Liver (tissue), 9 donors: ENCODE data around the gene TSPAN16. TPM values are rescaled to one million over a fixed set of nuclear protein-coding genes. Genes with fewer than 3 reads are reported as not detected.

Experiments
- DNase-seq: peaks from one replicate; pipeline ENCODE4 v3.0.0-alpha.2; 2017; ENCODE audit warnings: low spot score
- H3K27ac ChIP-seq, 2 donors: one replicate each; pipeline ENCODE4 v1.7.0; 2013; ENCODE audit warnings: inconsistent platforms in 2 of 2, low read length in 2 of 2, control low read depth in 1 of 2, low read depth in 1 of 2, mild to moderate bottlenecking in 1 of 2
- H3K27me3 ChIP-seq, 4 donors: one replicate each; pipeline versions ENCODE4 v1.6.1 to v1.7.0; 2013; ENCODE audit warnings: low read length in 3 of 4, inconsistent platforms in 1 of 4, mild to moderate bottlenecking in 1 of 4, moderate library complexity in 1 of 4; ENCODE audit not compliant: control insufficient read depth in 4 of 4, insufficient read depth in 4 of 4
- H3K36me3 ChIP-seq, 4 donors: one replicate each; pipeline versions ENCODE4 v1.6.1 to v1.7.0; 2013; ENCODE audit warnings: low read length in 3 of 4, mild to moderate bottlenecking in 3 of 4, low read depth in 1 of 4, moderate library complexity in 1 of 4; ENCODE audit not compliant: control insufficient read depth in 4 of 4, insufficient read depth in 3 of 4
- H3K4me1 ChIP-seq, 4 donors: one replicate each; pipeline versions ENCODE4 v1.6.1 to v1.7.0; 2013; ENCODE audit warnings: low read length in 3 of 4, mild to moderate bottlenecking in 3 of 4, moderate library complexity in 1 of 4; ENCODE audit not compliant: control insufficient read depth in 4 of 4, insufficient read depth in 4 of 4
- H3K4me3 ChIP-seq, 3 donors: one replicate each; pipeline versions ENCODE4 v1.6.1 to v1.7.0; 2013; ENCODE audit warnings: low read length in 3 of 3, control low read depth in 1 of 3, low read depth in 1 of 3, mild to moderate bottlenecking in 1 of 3
- H3K9ac ChIP-seq, 2 donors: one replicate each; pipeline ENCODE4 v1.7.0; 2013; ENCODE audit warnings: low read length in 2 of 2, mild to moderate bottlenecking in 2 of 2, moderate library complexity in 2 of 2, control low read depth in 1 of 2, low read depth in 1 of 2
- H3K9me3 ChIP-seq, 4 donors: one replicate each; pipeline versions ENCODE4 v1.6.1 to v1.7.0; 2013; ENCODE audit warnings: low read length in 3 of 4; ENCODE audit not compliant: control insufficient read depth in 4 of 4
- EGR1 ChIP-seq, 2 donors: IDR thresholded peaks; 2 replicates each; pipeline ENCODE4 v1.6.1; 2016 to 2018; ENCODE audit warnings: antibody characterized with exemption in 2 of 2, low read depth in 2 of 2
- FOXA2 ChIP-seq: IDR thresholded peaks from 2 replicates; pipeline ENCODE4 v1.6.1; 2016; ENCODE audit warnings: antibody characterized with exemption
- GABPA ChIP-seq, 2 donors: IDR thresholded peaks in 1 of 2; conservative IDR thresholded peaks in 1 of 2; 2 replicates each; pipeline ENCODE4 v1.6.1; 2016; ENCODE audit warnings: antibody characterized with exemption in 2 of 2, mild to moderate bottlenecking in 1 of 2, moderate library complexity in 1 of 2
- HNF4A ChIP-seq, 2 donors: conservative IDR thresholded peaks; 2 replicates each; pipeline ENCODE4 v1.6.1; 2016; ENCODE audit warnings: antibody characterized with exemption in 2 of 2, mild to moderate bottlenecking in 2 of 2
- HNF4G ChIP-seq: IDR thresholded peaks from 2 replicates; pipeline ENCODE4 v1.6.1; 2016; ENCODE audit warnings: antibody characterized with exemption
- JUND ChIP-seq, 2 donors: IDR thresholded peaks; 2 replicates each; pipeline ENCODE4 v1.6.1; 2016; ENCODE audit warnings: antibody characterized with exemption in 2 of 2
- NR2F2 ChIP-seq: IDR thresholded peaks from 2 replicates; pipeline ENCODE4 v1.6.1; 2016; ENCODE audit warnings: antibody characterized with exemption
- RAD21 ChIP-seq, 2 donors: IDR thresholded peaks; 2 replicates each; pipeline ENCODE4 v1.6.1; 2016; ENCODE audit warnings: antibody characterized with exemption in 2 of 2, mild to moderate bottlenecking in 2 of 2
- REST ChIP-seq: IDR thresholded peaks from 2 replicates; pipeline ENCODE4 v1.6.1; 2016; ENCODE audit warnings: antibody characterized with exemption, mild to moderate bottlenecking
- RXRA ChIP-seq, 2 donors: IDR thresholded peaks; 2 replicates each; pipeline ENCODE4 v1.6.1; 2017 to 2018; ENCODE audit warnings: antibody characterized with exemption in 2 of 2, mild to moderate bottlenecking in 1 of 2
- SP1 ChIP-seq: IDR thresholded peaks from 2 replicates; pipeline ENCODE4 v1.6.1; 2018; ENCODE audit warnings: antibody characterized with exemption, mild to moderate bottlenecking
- TAF1 ChIP-seq: conservative IDR thresholded peaks from 2 replicates; pipeline ENCODE4 v1.6.1; 2016; ENCODE audit warnings: antibody characterized with exemption, mild to moderate bottlenecking
- YY1 ChIP-seq: IDR thresholded peaks from 2 replicates; pipeline ENCODE4 v1.6.1; 2016; ENCODE audit warnings: antibody characterized with exemption, mild to moderate bottlenecking
- ZBTB33 ChIP-seq: IDR thresholded peaks from 2 replicates; pipeline ENCODE4 v1.6.1; 2016; ENCODE audit warnings: antibody characterized with exemption
- WGBS: extraction: QIAGEN DNeasy Blood & Tissue Kit; methylation state at CpG from one replicate; pipeline ENCODE4 v1.1.7; 2013; 5-methylcytosine and 5-hydroxymethylcytosine counted together
- polyA plus RNA-seq, 2 donors: library from polyadenylated mRNA; stranded (reverse) in 1 of 2; unstranded in 1 of 2; fragments of 200-250 nt in 1 of 2; fragments of >200 nt in 1 of 2; fragmentation: Nextera tagmentation in 1 of 2; extraction: Ambion mirVana in 1 of 2; gene quantifications; one replicate each; pipeline versions ENCODE4 v1.2.1 to v1.2.3, GENCODE V29; 2013 to 2015
- total RNA-seq, 2 donors: library from RNA; depleted of rRNA; stranded (reverse); fragments of >200 nt; gene quantifications; one replicate each; pipeline ENCODE4 v1.2.3, GENCODE V29; 2014
- TF ChIP-seq, protein P1 (sequence below): IDR thresholded peaks from 2 replicates; pipeline ENCODE4 v1.6.1; 2016; ENCODE audit warnings: antibody characterized with exemption
- TF ChIP-seq, protein P2 (sequence below): fragments of 150-350 bp; IDR thresholded peaks from 2 replicates; pipeline ENCODE4 v1.5.1; 2017; ENCODE audit warnings: improper control_type of control experiment, low read depth, low read length; ENCODE audit not compliant: missing input control
- TF ChIP-seq, protein P3 (sequence below): IDR thresholded peaks from 2 replicates; pipeline ENCODE4 v1.6.1; 2016; ENCODE audit warnings: antibody characterized with exemption
- donor health status: healthy.
- donor health status: healthy.
- donor health status: healthy.
- donor health status: healthy.
- donor health status: healthy.

Gene TSPAN16
- total and polyA plus RNA-seq, 4 donors, result not detected

GRCh38 chr19:11299946-11300810 lies 4.2 kb downstream of the TSPAN16 start:
- H3K27me3 ChIP-seq, result no peaks in the 10 kb centered on the region
- WGBS, result 83% methylated on average over 8 of the region's 8 CpGs
- H3K27ac ChIP-seq, result no peak overlapping the region
- no peaks in the 10 kb centered on the region for H3K4me1 ChIP-seq
- H3K9ac ChIP-seq, result no peak overlapping the region
- DNase-seq, result no peak
- no peaks in the 10 kb centered on the region for H3K36me3 ChIP-seq
- H3K4me3 ChIP-seq, result no peak overlapping the region
- TF ChIP-seq, protein P1, sequence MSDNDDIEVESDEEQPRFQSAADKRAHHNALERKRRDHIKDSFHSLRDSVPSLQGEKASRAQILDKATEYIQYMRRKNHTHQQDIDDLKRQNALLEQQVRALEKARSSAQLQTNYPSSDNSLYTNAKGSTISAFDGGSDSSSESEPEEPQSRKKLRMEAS, result no peak
- TF ChIP-seq YY1 (no peak), REST (no peak), TAF1 (no peak), ZBTB33 (no peak), SP1 (no peak)
- no peaks in the 10 kb centered on the region for H3K9me3 ChIP-seq

DNA sequence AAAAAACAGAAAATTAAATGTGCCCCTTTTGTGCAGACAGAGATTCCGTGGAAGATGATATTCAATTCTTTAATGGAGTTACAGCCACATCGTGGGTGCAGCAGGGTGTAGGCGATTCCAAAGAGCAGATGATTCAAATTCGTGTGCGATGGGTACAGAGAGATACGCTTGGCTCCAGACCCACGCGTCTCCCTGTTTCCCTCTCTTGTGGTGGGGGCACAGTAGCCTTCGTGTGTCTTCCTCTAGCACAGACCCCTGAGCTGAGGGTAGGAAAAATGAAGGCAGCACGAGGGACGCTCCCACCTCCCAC lies 4.8 kb downstream of the TSPAN16 start:
- no peak for DNase-seq
- no peak for TF ChIP-seq YY1
- TF ChIP-seq HNF4G, result no peak
- no peak for TF ChIP-seq SP1
- TF ChIP-seq RAD21 (IDR thresholded peaks at IDR 0.05), result no peak
- no peak for TF ChIP-seq JUND (IDR thresholded peaks at IDR 0.05)
- Histone ChIP-seq H3K4me1 (no peaks in the 10 kb centered on the region), H3K4me3 (no peak overlapping the region), H3K27ac (no peak overlapping the region), H3K9ac (no peak overlapping the region), H3K9me3 (no peaks in the 10 kb centered on the region), H3K36me3 (no peaks in the 10 kb centered on the region), H3K27me3 (no peaks in the 10 kb centered on the region)
- 86% methylated on average over 11 of the region's 11 CpGs for whole genome bisulfite sequencing

DNA sequence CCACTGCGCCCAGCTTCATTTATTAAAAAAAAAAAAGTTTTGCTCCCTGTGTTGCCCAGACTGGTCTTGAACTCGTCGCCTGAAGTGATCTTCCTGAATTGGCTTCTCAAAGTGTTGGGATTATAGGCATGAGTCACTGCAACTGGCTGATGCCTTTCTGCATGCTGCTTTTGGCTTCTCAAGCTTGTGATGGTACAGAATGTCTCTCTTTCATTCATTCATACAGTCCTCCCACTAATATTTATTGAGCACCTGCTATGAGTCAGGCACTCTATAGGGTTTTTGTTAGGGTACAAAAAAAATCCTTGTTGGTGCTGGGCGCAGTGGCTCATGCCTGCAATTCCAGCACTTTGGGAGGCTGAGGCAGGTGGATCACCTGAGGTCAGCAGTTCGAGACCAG lies 9.0 kb downstream of the TSPAN16 start:
- H3K9ac ChIP-seq, result no peak overlapping the region
- H3K36me3 ChIP-seq, result no peaks in the 10 kb centered on the region
- H3K27ac ChIP-seq, result no peak overlapping the region
- no peaks in the 10 kb centered on the region for H3K9me3 ChIP-seq
- H3K4me1 ChIP-seq, result no peaks in the 10 kb centered on the region
- H3K4me3 ChIP-seq, result no peak overlapping the region
- no peak for DNase-seq
- no peaks in the 10 kb centered on the region for H3K27me3 ChIP-seq
- 89% methylated on average over 5 of the region's 5 CpGs for WGBS
- TF ChIP-seq FOXA2, result no peak
- no peak for TF ChIP-seq NR2F2
- no peak for TF ChIP-seq HNF4G
- TF ChIP-seq JUND (IDR thresholded peaks at IDR 0.05), result no peak
- TF ChIP-seq, protein P1, result no peak
- TF ChIP-seq, protein P2, sequence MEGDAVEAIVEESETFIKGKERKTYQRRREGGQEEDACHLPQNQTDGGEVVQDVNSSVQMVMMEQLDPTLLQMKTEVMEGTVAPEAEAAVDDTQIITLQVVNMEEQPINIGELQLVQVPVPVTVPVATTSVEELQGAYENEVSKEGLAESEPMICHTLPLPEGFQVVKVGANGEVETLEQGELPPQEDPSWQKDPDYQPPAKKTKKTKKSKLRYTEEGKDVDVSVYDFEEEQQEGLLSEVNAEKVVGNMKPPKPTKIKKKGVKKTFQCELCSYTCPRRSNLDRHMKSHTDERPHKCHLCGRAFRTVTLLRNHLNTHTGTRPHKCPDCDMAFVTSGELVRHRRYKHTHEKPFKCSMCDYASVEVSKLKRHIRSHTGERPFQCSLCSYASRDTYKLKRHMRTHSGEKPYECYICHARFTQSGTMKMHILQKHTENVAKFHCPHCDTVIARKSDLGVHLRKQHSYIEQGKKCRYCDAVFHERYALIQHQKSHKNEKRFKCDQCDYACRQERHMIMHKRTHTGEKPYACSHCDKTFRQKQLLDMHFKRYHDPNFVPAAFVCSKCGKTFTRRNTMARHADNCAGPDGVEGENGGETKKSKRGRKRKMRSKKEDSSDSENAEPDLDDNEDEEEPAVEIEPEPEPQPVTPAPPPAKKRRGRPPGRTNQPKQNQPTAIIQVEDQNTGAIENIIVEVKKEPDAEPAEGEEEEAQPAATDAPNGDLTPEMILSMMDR, result no peak
- TF ChIP-seq, protein P3, sequence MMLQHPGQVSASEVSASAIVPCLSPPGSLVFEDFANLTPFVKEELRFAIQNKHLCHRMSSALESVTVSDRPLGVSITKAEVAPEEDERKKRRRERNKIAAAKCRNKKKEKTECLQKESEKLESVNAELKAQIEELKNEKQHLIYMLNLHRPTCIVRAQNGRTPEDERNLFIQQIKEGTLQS, result no peak
- no peak for TF ChIP-seq HNF4A (conservative IDR thresholded peaks at IDR 0.05)
- TF ChIP-seq RAD21 (IDR thresholded peaks at IDR 0.05), result no peak
- TF ChIP-seq RXRA (IDR thresholded peaks at IDR 0.05), result no peak
- TF ChIP-seq EGR1 (IDR thresholded peaks at IDR 0.05; ENCODE audit: low read depth in 2 of 2), result no peak
- TF ChIP-seq GABPA (IDR thresholded peaks at IDR 0.05 in 1 of 2, conservative IDR thresholded peaks at IDR 0.05 in 1 of 2), result no peak
- TF ChIP-seq TAF1, result no peak
